Measurements from ENCODE around the gene WNK3.

The WNK3 gene

GRCh38 chrX:54237014-54237413, 120.8 kb downstream of the WNK3 start:
- DNase-seq: no peak

- no peak for DNase-seq
Observed at GRCh38 chrX:54230435-54231148, 127.3 kb downstream of the WNK3 start.

DNA sequence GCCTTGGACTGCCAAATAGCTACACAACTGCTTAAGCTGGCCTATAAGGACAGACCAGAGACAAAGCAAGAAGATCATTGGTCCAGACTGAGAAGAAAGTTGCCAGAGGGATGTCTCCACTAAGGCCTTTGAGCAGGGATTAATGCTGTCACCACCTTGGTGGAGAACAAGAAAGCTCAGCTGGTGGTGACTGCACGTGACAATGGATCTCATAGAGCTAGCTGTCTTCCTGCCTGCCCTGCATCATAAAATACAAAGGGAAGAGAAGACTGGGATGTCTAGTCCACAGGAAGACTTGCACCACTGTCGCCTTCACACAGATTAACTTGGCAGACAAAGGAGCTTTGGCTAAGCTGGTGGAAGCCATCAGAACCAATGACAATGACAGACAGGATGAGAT, 134.3 kb downstream of the WNK3 start:
- no peak for DNase-seq

GRCh38 chrX:54213603-54214002, 144.2 kb downstream of the WNK3 start:
- no peak for DNase-seq

GRCh38 chrX:54208531-54208930, 149.3 kb downstream of the WNK3 start:
- DNase-seq: no peak

DNA sequence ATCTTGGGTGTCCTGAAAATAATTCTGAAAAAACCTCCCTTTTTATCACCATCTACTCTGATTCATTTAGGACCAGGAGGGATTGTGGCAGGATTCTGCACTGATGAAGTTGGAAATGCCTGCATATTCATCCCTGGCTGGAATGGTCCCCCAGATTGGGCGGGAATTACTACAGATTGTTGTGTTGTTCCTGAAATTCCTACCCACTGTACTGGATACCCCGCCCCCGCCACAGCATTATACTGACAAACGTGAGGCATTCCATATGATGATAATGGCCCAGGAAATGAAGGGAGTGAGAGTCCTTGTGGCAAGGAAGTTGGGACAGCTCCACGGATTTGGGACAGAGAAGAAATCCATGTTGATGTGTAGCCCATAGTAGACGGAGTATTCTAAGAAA, 159.6 kb downstream of the WNK3 start:
- DNase-seq: no peak

DNA sequence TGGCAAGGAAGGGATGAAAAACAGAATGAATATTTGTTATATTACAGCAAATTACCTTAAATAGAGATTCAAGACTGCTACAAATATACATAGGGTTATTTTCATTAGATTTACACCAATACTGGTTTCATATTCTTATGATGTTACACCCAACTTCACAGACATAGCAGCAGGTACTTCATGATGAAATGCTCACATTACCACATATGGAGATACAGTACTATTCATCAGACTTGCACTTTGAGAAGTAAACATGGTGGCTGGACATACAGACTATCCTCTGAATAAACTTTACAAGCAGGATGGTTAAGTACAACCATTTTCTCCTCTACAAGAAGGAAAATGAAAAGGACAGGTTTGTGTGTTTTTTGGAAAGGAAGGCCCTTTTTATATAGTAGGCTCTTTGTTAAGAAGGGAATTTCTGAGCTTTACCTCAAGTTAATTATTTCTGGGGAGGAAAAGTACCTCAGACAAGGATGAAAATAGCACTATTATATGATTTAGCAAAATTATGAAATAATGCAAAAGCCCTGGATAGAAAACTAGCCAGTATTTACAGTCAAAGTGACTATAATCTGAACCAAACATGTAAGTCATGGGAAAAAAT, 162.8 kb downstream of the WNK3 start:
- no peak for DNase-seq

DNA sequence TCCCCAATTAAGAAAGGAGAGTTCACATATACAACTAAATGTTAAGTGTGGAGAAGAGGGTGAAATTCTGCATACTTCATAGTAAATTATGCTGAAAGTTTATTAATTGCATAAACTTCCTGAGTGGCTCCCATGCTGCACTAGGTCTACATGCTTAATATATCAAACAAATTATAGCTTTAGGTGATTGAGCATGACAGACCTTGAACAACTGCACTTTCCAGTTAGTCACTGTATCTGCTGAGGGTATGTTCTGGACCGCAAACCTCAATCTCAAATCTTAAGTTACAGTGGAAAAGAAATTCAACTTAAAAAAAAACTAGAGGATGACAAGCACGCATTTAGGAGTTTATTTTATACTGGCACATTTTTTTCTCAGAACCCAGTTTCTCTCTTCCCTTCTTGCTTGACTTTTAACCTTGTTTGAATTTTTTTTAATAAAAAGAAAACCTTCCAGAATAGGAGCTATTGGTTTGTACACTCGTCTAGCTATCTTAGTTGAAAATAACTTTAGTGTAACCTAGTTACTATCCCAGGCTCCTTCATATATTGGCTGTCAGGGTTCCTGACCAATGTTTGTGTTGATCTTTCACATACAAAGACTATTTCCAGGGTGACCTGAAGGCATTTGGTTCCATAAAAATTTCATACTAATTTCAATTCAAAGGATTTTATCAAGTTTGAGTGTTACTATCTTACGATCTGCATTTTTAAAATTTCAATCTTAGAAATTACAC, 164.6 kb downstream of the WNK3 start:
- DNase-seq: no peak

DNA sequence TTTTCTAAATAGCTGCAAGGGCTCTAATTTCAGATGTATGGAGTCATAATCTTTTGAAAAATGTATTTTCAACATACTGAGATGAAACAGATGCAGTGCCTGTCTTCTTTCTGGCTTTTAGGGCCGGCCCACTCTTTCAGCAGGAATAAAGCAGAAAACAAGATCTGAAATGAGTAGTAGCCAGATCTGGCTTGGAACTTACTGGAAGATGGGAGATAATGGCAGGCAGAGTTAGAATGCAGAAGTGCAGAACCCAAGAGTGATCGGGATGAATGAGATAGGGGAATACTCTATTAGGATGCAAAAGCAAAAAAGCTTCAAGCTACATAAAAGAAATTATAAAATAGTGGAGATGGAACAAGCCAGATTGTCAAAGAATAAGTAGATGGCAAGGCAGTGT, 173.4 kb downstream of the WNK3 start:
- no peak for DNase-seq

DNA sequence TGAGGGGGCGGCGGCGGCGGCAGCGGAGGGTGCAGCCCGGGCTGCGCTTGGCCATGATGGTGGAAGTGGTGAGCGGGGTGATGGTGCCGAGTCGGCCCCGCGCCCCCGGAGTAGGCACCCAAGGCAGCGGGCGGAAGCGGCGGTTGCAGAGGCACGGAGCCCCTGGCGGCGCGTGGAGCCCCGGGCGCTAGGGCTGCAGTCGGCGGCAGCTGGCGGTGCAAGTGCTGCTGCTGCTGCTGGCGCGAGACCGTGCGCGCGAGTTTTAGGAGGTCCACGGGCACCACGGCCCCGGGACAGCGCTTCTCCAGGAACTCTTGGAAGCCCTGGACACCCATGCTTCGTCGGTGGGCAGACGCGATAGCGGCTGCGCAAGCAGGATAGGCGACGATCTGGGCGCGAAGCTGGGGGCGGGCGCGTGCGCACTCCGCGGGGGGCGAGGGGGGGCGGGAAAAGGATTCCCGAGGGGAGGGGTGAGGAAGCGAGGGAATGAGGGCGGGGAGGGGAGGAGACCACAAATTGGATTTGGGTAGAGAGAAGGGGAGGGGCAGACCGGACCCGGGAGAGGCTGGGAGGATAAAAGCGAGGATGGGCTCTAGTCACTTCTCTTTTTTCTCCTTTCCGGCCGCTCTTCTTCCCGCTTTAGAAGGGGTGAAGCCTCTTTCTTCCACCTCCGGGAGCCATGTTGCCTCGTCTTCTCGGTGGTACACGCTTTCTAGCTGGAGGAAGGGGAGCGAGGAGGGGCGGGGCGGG, 174.8 kb downstream of the WNK3 start, which contains the start of gene FAM120C:
Gene FAM120C (minus strand): TSS at position 391 of the 750 bp plus-strand sequence. CDS start 56 bp downstream, at position 335.
- peak; percentile 30 to 53 (median 46) for DNase-seq

- DNase-seq: peak; percentile 4 to 48 (median 40)
Observed at GRCh38 chrX:54182194-54182863, 175.5 kb downstream of the WNK3 start.

DNA sequence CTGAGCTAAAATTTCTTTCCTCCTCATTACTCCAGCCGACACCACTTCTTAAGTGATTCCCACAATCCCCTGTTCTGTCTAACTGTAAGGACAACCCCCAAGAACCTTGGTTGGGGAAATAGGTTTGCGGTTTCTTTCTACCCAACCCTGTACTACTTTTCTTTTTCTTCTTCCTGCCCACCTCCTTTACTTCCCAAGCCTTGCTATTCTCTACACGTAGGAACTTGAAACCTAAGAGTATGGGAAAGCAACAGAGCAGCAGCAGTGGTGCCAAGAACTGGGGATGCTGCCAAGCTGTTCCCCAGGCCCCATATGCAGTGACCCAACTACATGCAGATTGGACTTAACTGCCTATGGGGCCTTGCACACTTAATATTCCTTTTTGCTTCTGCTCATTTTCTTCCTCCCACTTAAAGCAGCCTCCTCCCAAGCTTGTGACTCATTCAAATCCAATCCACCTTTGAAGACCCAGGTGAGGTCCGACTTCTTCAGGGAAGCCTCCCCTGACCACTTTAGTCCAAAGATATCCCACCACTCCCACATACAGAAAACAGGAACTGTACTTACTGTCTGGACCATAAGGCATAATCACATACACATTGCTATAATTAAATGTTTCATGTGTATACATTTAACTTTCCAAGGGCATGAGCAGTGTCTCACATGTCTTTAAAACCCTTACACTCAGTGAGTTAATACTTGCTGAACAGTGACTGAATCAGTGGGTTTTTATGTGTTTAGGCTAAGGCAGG, 176.5 kb downstream of the WNK3 start:
- DNase-seq: no peak

GRCh38 chrX:54180403-54180802, 177.4 kb downstream of the WNK3 start:
- DNase-seq: no peak

DNA sequence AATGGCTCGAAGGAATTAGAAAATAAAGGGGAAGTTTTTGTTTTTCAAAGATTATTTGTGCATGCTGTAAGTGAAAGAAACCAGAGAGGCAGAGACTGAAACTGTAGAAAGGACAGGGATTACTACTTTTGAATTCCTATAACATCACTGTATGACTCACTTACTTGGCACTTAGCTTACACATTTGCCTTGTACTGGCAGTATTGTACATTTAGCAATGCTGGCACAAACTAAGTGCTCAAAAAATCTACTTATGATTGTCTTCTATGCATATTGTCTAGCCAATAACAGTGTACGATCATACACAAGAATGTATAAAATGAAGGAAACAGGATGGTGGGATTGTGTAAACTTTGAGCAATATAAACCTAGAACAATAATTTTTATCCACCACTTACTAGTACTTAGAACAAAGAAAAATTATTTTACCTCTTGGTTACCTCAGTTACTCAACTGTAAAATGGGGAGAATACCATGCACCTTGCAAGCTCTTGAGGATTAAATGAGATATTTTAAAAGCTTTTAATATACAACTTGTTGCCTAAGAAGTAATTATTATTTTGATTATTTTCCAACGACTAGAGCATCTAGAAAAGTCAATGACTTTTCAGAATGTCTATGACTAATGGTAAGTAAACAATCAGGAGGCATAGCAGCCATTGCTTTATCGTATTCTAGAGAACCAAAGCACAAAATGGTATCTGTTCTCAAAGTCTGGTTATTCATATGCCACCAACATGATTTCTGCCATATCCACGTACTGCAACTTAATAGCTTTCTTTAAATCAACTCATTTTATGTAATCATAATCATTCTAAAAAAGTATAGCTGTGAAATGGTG, 179.5 kb downstream of the WNK3 start:
- DNase-seq: no peak

DNA sequence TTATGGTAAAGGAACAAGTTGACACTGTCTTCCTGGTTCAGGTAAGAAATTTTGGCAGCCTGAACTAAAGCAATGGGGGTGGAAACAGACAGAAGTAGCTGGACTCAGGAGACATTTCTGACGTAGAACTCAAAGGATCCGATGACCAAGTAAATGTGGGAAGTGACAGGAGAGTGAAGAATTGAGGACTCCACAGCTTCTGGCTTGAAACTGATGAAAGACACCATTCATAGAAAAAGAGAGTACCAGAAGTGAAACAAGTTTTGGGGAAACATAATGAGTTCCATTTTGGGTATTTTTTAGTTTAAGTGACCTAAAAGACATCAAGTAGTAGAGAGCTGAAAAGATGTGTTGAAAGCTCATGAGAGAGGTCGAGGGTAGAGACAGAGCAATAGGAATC, 180.5 kb downstream of the WNK3 start:
- no peak for DNase-seq

GRCh38 chrX:54173791-54174190, 184.1 kb downstream of the WNK3 start:
- DNase-seq: no peak

DNA sequence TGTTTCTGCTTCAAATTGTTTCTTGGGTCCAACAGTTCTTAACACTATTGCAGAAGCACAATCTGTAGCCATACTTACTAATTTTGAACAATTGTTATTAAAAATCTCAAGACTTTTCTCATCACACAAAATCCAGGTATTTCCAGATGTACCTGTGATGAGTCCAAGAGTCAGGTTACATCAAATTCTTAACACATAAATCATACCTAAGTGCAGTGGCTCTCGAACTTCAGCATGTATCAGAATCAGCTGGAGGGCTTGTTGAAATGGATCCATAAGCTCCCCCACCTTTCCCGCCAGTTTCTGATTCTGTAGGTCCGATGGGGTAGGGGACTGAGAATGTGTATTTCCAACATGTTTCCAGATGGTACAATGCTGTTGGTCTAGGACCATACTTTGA, 185.4 kb downstream of the WNK3 start:
- DNase-seq: no peak

GRCh38 chrX:54171527-54172250, 186.2 kb downstream of the WNK3 start:
- DNase-seq: no peak

- no peak for DNase-seq
Observed at GRCh38 chrX:54171091-54171490, 186.8 kb downstream of the WNK3 start.

DNA sequence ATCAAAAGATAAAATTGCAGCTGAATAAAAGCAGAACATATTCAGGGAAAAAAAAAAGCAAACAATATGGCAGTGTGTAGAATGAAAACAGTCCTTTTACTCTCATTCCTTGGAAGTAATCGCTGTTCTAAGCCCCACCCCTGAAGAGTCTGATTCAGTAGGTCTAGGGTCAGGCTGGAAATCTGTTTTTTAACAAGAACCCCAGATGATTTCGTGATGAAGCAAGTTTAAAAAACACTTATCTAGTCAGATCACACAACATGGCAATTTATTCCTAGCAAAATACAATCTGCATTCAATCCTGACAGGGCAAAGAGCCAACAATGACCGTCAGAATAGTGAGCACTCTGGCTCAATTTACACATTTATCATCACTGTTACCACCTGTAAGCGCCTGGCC, 190.9 kb downstream of the WNK3 start:
- no peak for DNase-seq

Measured in activated CD4-positive, CD25-positive, alpha-beta regulatory T cell (primary cell).